Common myeloid progenitor, CD34-positive (primary cell): ENCODE results near the gene IFNA7.
"Not testable (repeated sequence)": the region's sequence is repeated elsewhere in the genome, so short reads cannot be mapped to it uniquely, and the experiment has no call there.

Source experiments
- CTCF ChIA-PET: fragments of 350-600 bp; sonication (Branson Sonifier 250); formaldehyde crosslinking; loops from one replicate; lab custom pipeline; 2021; ENCODE audit warnings: antibody characterized with exemption; lab: Charles Lee
- POLR2A ChIA-PET: fragments of 350-600 bp; sonication (Branson Sonifier 250); formaldehyde crosslinking; loops from one replicate; lab custom pipeline; 2021; ENCODE audit warnings: antibody characterized with exemption; lab: Charles Lee
- DNase-seq, 3 donors: peaks; one replicate each; pipeline versions ENCODE4 v3.0.0 to v3.0.0-alpha.2; 2013
- H3K27ac ChIP-seq, 2 experiments: 1 replicate in 1 of 2; 2 replicates in 1 of 2; pipeline ENCODE4 v1.7.0; 2013; ENCODE audit warnings: inconsistent platforms in 2 of 2, low read length in 2 of 2, mild to moderate bottlenecking in 2 of 2, low read depth in 1 of 2, moderate library complexity in 1 of 2; ENCODE audit not compliant: severe bottlenecking in 2 of 2, insufficient read depth in 1 of 2, poor library complexity in 1 of 2
- H3K27me3 ChIP-seq, 5 experiments: replicated peaks in 2 of 5; 1 replicate in 3 of 5; 2 replicates in 2 of 5; pipeline versions ENCODE4 v1.6.1 to v1.7.0; 2013; ENCODE audit warnings: low read length in 4 of 5, mild to moderate bottlenecking in 2 of 5, moderate library complexity in 2 of 5, inconsistent platforms in 1 of 5; ENCODE audit not compliant: insufficient read depth in 5 of 5, control insufficient read depth in 4 of 5
- H3K36me3 ChIP-seq, 4 experiments: 1 replicate in 2 of 4; 2 replicates in 2 of 4; pipeline versions ENCODE4 v1.6.1 to v1.7.0; 2013; ENCODE audit warnings: low read length in 3 of 4, control low read depth in 1 of 4, mild to moderate bottlenecking in 1 of 4; ENCODE audit not compliant: control insufficient read depth in 4 of 4, insufficient read depth in 4 of 4
- H3K4me1 ChIP-seq, 4 experiments: 1 replicate in 3 of 4; 2 replicates in 1 of 4; pipeline versions ENCODE4 v1.6.1 to v1.7.1; 2013; ENCODE audit warnings: low read length in 3 of 4, mild to moderate bottlenecking in 3 of 4, control low read depth in 1 of 4, inconsistent platforms in 1 of 4, moderate library complexity in 1 of 4; ENCODE audit not compliant: control insufficient read depth in 4 of 4, insufficient read depth in 4 of 4; ENCODE audit errors: control extremely low read depth in 1 of 4
- H3K4me3 ChIP-seq, 7 experiments: 1 replicate in 4 of 7; 2 replicates in 3 of 7; pipeline versions ENCODE4 v1.5.1 to v1.7.0; 2013; ENCODE audit warnings: mild to moderate bottlenecking in 7 of 7, low read length in 6 of 7, moderate library complexity in 6 of 7, inconsistent platforms in 2 of 7, low read depth in 2 of 7, control low read depth in 1 of 7; ENCODE audit not compliant: insufficient read depth in 4 of 7, control insufficient read depth in 1 of 7; ENCODE audit errors: extremely low read depth in 1 of 7
- H3K9me3 ChIP-seq, 5 experiments: 1 replicate in 4 of 5; 2 replicates in 1 of 5; pipeline versions ENCODE4 v1.6.1 to v1.7.1; 2013; ENCODE audit warnings: low read length in 4 of 5, mild to moderate bottlenecking in 2 of 5, inconsistent platforms in 1 of 5, low read depth in 1 of 5, moderate library complexity in 1 of 5; ENCODE audit not compliant: control insufficient read depth in 4 of 5, insufficient read depth in 2 of 5; ENCODE audit errors: control extremely low read depth in 1 of 5
- WGBS: methylation state at CpG from one replicate; pipeline ENCODE4 v1.1.5; 2013; ENCODE audit not compliant: insufficient coverage; 5-methylcytosine and 5-hydroxymethylcytosine counted together

Gene IFNA7

DNA sequence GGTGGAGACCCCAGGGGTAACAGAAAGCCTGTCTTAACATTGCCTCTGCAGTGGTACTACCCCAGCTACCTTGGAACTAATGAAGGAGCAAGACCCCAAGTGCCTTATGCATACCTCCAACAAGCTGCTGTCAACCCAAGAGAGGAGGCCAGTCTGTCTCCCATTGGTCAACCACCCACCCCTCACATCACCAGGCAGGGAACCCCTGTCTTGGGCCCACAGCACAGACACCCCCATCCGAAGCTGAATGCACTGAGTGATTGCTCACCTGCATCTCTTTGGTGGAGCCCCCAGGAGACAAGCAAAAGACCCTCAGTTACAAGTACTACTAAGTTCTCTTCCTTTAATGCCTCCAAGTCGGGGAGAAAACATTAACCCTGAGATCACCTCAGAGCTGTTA lies 10.2 kb upstream of the IFNA7 start:
- H3K4me1 ChIP-seq, DNase-seq, H3K36me3 ChIP-seq, H3K9me3 ChIP-seq, H3K27ac ChIP-seq, POLR2A ChIA-PET, H3K27me3 ChIP-seq, H3K4me3 ChIP-seq: not testable (repeated sequence)
- CTCF ChIA-PET: interaction anchor here (0.6 to 2.4 kb wide), 5 partner anchors 8 to 101 kb away, joined by 3 to 5 read pairs (median 5); no protein-coding TSS in a partner anchor
- 100% methylated on average over 1 of the region's 2 CpGs for WGBS

DNA sequence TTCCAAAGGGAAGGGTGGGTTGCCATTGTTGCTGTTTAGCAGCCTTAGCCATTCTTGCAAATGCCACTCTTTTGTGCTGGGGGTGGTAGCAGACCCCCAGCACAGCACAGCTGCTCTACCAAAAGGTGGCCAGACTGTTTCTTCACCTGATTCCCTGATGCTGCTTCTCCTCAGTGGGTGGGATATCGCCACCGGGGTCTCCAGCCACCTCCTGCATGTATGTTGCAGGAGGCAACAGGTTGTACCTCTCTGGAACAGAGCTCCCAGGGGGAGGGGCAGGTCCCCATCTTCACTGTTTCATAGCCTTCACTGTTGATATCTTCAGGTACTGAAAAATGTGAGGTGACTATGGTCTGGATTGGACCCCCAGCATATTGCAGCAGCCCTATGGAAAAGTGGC lies 8.8 kb upstream of the IFNA7 start:
- CTCF ChIA-PET: interaction anchor here (1.0 to 2.4 kb wide), 3 partner anchors 8 to 31 kb away, joined by 3 to 5 read pairs (median 4); partner anchors contain the start of gene IFNA7
- H3K9me3 ChIP-seq, H3K4me1 ChIP-seq, DNase-seq, H3K27ac ChIP-seq, H3K36me3 ChIP-seq, H3K27me3 ChIP-seq, H3K4me3 ChIP-seq, POLR2A ChIA-PET: not testable (repeated sequence)
- WGBS: no CpG with 5 or more reads among the region's 2 CpGs

DNA sequence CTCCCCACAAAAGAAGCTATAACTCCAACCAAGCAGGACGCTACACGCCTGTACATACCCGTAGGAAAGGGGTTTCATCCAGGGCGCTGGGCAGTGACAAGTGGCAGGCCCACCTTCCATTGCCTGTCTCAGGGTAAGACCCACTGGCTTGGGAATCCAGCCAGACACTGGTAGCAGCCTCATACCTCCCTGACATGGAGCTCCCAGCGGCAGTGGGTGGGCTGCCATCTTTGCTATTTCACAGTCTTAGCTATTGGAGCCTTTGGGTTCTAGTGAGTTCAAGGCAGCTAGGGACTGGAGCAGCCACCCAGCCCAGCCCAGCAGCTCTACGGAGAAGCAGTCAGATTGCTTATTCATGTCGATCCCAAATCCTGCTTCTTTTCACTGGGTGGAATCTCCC lies 8.3 kb upstream of the IFNA7 start:
- ChIA-PET POLR2A (no interaction called here), CTCF (interaction anchor here (1.0 to 1.2 kb wide), 2 partner anchors 8 to 15 kb away, joined by 3 to 4 read pairs; partner anchors contain the start of gene IFNA7)
- no peaks in the 10 kb centered on the region for H3K27me3 ChIP-seq
- WGBS: 100% methylated on average over 7 of the region's 7 CpGs
- no peaks in the 10 kb centered on the region for H3K4me1 ChIP-seq
- no peak for DNase-seq
- H3K9me3 ChIP-seq: no peaks in the 10 kb centered on the region
- H3K4me3 ChIP-seq: no peak overlapping the region
- H3K36me3 ChIP-seq: no peaks in the 10 kb centered on the region
- no peak overlapping the region for H3K27ac ChIP-seq

DNA sequence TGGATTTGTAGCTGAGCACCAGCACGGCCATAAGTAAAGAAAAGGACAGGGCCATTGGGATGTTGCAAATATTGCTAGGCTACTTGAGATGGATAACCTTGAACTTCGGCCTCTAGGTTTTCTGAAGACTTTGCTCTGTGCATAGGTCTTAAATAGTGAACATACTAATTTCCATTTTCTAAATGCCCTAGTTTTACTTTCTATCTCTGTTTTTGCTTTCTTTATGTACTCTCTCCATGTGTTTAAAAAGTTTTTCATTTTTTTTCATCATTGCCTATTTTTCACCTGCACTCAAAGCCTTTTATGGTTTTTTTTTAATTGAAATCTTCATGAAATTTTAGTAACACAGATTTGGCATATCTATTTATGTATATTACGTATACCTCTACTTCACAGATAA lies 5.0 kb upstream of the IFNA7 start, which contains the start of gene IFNA10:
IFNA10 (minus strand) TSS at position 101 of the 400 bp plus-strand sequence; CDS start at position 55, 46 bp downstream.
- H3K4me3 ChIP-seq, DNase-seq, POLR2A ChIA-PET, H3K4me1 ChIP-seq, H3K27ac ChIP-seq, H3K9me3 ChIP-seq, H3K36me3 ChIP-seq, CTCF ChIA-PET, H3K27me3 ChIP-seq: not testable (repeated sequence)
- no CpG with 5 or more reads among the region's 3 CpGs for WGBS

DNA sequence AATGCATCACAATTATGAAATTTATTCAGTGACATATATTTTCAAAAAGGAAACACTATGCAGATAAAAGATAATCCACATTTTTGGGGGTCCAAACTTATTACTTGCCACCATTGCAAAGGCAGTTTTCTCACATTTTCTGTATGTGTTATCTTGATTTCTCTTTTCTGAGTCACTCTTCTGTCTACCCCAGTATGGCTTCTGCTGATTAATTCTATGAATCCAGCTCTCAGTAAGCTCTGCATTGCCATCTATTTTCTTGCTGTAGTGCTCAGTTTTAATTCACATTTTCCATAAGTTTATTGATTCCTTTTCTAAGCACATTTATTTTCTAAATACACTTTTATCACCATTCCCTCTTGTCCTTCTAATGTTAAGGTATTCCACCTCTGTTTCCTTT lies 3.2 kb upstream of the IFNA7 start:
- DNase-seq: no peak
- H3K36me3 ChIP-seq: no peaks in the 10 kb centered on the region
- H3K27ac ChIP-seq: no peak overlapping the region
- POLR2A ChIA-PET: no interaction called here
- no peak overlapping the region for H3K4me3 ChIP-seq
- CTCF ChIA-PET: no interaction called here
- H3K4me1 ChIP-seq: no peaks in the 10 kb centered on the region
- no peaks in the 10 kb centered on the region for H3K27me3 ChIP-seq
- H3K9me3 ChIP-seq: no peaks in the 10 kb centered on the region

DNA sequence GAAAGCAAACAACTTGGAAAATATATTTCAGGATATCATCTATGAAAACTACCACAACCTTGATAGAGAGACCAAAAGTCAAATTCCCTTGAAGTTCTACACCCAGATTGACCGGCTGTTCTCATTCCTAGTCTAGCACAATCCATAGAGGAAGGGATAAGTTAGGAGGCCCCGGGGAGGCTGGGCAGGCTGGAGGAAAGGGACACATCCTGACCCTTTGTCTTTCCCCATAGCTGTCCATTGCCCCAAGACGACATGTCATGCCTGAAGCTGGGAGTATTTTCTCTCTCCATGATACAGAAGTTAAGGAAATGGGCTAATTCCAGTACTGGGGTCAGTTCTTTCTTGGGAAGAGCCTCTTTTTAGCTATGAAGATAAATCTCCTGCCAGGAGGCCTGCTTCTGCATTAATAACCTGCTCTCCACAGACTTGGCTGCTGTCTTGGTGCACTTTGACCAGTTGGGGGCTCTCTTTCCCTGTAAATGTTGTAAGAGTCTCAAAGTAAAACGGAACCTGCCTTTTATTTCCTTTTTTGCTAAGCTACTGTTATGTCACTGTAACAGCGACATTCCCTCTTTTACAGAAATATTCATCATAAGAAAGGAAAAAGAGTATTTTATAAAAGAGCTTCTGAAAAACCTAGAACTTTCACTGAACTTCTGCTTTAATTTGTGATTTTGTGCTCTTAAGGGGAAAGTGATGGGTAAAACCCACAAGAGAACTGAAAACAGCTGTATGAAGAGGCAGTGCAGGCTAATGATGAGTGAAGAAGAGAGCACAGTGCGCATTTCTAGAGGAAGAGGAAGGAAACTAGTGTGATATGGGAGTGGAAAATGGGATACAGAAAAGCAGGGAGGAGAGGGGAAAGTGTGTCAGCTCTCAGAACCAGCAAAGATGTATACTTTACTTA lies 6.9 kb downstream of the IFNA7 start:
- POLR2A ChIA-PET: interaction anchor here (0.6 kb wide), 1 partner anchor 265 kb away, joined by 3 read pairs; no protein-coding TSS in a partner anchor
- peak overlapping the region in 1 of 7 experiments; percentile 45 for H3K4me3 ChIP-seq

DNA sequence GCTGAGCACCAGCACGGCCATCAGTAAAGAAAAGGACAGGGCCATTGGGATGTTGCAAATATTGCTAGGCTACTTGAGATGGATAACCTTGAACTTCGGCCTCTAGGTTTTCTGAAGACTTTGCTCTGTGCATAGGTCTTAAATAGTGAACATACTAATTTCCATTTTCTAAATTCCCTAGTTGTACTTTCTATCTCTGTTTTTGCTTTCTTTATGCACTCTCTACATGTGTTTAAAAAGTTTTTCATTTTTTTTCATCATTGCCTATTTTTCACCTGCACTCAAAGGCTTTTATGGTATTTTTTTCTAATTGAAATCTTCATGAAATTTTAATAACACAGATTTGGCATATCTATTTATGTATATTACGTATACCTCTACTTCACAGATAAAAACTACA lies 14.5 kb downstream of the IFNA7 start, which contains the start of gene IFNA4:
IFNA4 (minus strand) TSS at position 101 of the 400 bp plus-strand sequence; CDS start at position 45, 56 bp downstream.
- CTCF ChIA-PET: interaction anchor here (0.9 kb wide), 1 partner anchor 24 kb away, joined by 3 read pairs; no protein-coding TSS in a partner anchor
- DNase-seq, H3K4me1 ChIP-seq, H3K27ac ChIP-seq, H3K36me3 ChIP-seq, POLR2A ChIA-PET, H3K27me3 ChIP-seq, H3K4me3 ChIP-seq, H3K9me3 ChIP-seq: not testable (repeated sequence)
- WGBS: no CpG with 5 or more reads among the region's 3 CpGs

More for the DNA sequence above, 6.9 kb downstream of the IFNA7 start:
- whole genome bisulfite sequencing: 100% methylated on average over 1 of the region's 6 CpGs
- H3K27ac ChIP-seq, H3K4me1 ChIP-seq, H3K9me3 ChIP-seq, H3K27me3 ChIP-seq, H3K36me3 ChIP-seq: not testable (repeated sequence)
- DNase-seq: peak; percentile 31 to 55 (median 46)
- CTCF ChIA-PET: interaction anchor here (0.7 to 2.1 kb wide), 13 partner anchors 9 to 586 kb away, joined by 3 to 16 read pairs (median 5); no protein-coding TSS in a partner anchor
